Measurements from ENCODE around the gene ZSWIM5.

GRCh38 chr1:45057542-45057941 is 148.9 kb downstream of the ZSWIM5 start:
- TF ChIP-seq CTCF (IDR thresholded peaks at IDR 0.05) (no peak), POLR2A (IDR thresholded peaks at IDR 0.05) (no peak), POLR2AphosphoS5 (IDR thresholded peaks at IDR 0.05; ENCODE audit: insufficient read depth in 1 of 2, low read depth in 1 of 2) (no peak)
